Measurements from ENCODE around the gene EXOSC7.
"Not testable (repeated sequence)": the region's sequence is repeated elsewhere in the genome, so short reads cannot be mapped to it uniquely, and the experiment has no call there.

The EXOSC7 gene

DNA sequence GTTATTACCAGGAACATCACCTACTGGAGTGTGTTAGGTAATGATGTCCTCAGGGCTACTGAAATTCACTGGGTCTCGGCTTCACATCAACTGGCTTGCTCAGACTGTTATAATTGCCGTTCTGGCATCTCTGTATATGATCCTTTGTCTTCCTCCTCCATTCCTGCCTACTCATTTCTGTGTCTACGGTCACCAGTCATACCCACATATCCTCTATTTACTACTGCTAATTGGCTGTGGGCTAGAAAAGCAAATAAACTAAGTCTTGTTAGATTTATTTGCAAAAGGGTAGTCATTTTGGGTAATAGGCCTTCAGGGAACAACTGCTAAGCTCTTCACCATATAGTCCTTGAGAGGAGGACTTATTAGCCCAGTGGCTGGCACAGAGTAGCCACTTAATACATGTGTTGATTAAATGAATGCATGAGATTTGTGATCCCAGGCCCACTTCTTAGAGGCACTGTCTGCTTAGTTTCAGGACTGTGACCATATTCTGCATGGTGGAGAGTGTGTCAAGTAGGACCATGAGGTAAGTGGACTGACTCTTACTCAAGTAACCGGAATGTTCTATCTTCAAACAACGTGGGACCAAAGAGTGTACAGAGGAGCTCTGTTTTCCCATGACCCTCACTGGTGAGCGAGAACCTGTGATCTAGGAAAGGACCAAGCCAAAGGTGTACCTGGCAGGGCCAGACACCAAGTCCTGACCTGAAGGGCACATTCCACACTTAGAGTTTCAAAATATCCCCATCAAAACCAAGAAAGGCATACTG, 13.2 kb upstream of the EXOSC7 start:
- DNase-seq (ENCODE audit: low read depth), result no peak

DNA sequence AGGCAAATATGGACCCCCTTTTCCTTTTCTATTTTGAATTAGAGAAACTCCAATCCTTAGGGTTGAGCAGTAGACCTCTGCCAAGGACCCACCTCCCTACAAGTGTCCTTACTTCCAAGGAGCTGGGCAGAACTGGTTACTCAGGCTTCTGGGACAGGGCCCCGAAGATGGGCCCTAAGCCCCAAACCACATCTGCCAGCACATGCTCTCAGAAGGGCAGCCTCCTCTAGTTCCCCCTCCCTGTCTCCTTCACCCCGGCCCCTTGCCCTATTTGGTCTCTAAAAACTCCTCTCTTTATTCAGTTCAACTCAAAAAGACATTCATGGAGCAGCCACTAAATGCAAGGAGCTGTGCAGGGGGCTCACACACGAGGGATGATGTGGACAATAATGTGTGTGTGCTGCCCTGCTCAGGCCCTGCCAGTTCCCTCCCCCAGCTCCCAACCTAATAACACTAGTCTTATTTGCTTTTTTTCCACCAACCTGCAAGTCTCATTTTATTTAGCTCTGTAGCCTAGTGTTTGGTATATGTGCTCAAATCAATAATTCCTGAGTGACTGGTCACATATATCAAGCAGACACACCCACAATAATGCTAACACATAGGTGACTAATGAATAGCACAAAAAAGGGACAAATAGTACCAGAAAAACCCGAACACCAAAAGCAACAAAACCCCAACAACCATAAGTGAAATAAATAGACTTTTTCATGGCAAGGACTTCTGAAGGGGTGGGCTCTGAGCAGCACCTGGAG, 12.3 kb upstream of the EXOSC7 start:
- DNase-seq (ENCODE audit: low read depth), result no peak

DNA sequence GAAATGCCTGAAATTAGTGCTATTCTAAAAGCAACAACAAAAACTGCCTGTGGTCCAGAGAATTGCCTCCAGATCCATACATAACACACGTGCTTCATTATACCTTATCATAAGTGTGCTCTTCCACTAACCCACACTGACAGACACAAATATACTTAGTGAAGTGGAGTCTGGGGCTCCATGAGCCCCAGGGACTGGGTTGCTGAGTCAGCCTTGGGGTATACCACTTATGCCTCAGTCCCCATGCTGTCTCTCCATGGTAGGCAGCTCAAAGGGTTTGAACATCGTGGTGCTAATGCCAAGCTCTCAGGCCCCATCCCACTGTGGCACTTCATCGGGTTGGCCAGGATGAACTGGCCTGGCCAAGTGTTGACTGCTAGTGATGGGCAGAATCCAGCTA, 10.9 kb upstream of the EXOSC7 start:
- no peak for DNase-seq (ENCODE audit: low read depth)

DNA sequence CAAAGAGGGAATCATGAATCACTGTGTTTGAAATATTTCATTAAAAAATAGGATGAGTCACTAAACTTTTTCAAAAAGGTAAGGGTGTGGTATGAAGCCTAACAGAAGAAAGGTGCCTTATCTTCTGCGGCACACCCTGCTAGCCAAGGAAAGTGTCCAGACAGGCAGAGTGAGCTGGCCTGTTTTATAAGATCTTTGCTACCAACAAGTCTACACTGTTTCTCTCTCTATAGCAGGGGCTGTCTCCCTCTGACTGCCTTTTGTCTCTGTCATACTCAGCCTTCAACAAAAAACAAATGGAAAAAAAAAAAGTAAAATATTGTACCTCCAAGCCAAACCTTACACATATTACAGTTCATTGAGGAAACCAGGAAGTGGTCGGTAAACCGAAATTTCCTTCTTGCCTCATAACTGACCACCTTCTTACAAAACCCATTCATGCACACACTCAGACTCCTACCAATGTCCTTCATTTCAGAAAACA, 9.2 kb upstream of the EXOSC7 start:
- DNase-seq (ENCODE audit: low read depth), result no peak

DNA sequence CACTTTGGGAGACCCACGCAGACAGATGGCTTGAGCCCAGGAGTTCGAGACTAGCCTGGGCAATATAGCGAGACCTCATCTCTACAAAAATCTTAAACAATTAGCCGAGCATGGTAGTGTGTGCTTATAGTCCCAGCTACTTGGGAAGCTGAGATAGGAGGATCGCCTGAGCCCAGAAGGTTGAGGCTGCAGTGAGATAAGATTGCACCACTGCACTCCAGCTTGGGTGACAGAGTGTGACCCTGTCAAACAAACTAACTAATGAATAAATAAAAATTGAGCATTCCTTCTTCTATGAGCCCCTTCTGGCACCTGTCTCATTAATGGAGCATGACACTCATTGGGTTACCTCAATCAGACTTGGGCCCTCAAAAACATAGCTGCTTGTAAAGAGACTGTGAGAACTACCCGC, 7.6 kb upstream of the EXOSC7 start:
- no peak for DNase-seq (ENCODE audit: low read depth)

DNA sequence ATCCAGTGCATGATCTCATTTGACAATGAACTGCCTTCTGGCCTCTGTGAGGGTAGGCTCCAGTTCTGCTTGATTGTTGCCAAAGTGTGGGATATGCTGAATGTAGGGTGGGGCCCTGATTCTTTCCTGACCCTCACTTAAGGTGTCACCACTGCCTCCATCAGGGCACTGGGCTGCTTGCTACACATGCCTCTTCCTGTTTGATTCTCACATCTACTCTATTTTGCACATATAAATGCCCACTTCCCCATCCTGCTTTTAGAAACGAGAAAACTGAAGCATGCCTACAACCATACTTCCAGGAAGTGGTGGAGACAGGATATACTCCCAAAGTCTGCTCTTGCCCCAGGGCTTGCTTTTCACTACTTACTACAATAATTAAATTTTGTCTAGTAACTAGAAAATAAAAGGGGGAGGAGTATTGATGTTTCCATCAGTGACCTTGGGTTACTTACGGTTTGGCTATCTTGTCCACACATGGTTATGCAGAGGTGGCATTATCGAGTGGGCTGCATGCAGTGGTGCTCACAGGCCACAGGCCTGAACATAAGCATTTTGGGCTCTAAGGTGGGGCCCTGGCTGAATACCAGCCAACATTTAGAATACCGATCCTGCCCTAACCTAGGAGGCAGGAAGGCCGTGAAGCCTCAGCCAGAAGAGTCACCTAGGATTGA, 6.8 kb upstream of the EXOSC7 start:
- no peak for DNase-seq (ENCODE audit: low read depth)

DNA sequence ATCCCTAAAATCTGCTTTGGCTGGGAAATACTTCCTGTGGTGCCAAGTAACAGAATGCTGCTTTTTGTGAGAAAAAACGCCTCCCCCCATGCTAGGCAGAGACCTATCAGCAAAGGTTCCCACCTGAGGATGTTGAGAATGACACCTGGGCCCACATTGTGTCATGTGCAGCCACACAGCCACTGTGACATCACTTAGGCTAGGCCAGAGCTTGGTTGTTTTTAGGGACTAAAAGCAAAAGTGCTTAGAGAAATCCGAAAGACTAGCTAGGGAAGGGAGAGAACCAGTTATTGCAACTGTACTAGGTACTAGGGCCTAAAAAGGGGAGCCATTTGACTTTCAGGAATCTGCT, 6.2 kb upstream of the EXOSC7 start:
- no peak for DNase-seq (ENCODE audit: low read depth)

DNA sequence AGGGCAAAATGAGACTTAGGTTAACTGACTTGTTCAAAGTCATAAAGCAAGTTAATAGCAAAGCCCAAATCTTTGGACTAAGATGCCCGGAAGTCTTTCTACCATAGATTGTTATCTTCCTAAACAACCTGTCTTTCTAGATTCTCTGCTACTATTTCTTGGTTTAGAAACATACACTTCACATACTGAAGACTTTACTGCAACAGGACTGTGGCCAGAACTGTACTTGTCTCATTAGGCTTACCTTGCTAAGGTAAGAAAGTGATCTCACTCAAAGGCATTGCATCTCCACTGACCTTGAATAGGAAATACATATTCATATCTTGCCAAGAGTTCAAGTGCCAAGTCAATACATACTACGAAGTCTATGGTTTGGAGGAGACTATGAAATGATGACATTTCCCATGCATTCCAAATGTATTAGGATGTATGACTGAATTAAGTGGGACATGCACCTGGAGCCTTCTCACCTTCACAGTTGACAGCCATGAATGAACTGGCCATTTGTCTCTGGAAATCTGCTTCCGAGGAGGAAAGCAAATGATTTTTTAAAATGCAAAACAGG, 5.0 kb upstream of the EXOSC7 start:
- DNase-seq (ENCODE audit: low read depth), result no peak

DNA sequence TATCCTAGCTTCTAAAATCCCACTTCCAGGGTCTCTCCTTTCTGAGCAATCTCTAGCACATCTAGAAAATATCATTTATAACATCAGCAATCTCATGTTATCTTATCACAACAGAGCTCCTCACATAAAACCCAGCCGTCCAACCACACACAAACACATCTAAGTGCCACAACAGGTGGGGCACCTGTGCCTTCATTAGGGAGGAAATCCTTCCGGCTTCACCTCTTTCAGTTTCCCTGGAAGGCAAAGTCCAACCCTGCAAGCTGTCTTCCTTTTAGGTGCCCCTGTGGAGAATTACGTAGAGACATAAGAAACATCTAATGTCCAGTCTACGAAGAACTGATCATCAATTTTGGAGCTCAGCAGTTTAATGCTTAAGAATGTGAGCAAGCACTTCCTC, 1.6 kb upstream of the EXOSC7 start:
- DNase-seq (ENCODE audit: low read depth), result no peak

DNA sequence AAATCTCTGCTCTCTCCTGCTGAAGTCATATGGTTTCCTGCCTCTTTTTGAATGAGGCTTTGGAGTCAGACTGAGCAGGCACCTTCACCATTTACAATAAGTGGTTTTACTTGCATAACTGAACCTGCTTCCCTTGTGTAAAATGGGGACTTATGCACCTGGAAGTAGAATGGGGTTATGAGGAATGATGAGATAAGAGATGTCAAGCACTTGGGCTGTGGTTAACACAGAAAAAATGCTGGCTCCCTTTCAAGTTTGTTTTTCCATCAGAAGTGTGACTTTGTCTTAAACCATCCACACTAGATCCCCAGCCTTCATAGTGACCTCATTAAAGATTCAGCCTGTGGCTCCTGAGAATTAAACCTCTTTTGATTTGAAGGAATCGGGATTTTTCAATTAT, 5.2 kb downstream of the EXOSC7 start:
- DNase-seq (ENCODE audit: low read depth), result no peak

DNA sequence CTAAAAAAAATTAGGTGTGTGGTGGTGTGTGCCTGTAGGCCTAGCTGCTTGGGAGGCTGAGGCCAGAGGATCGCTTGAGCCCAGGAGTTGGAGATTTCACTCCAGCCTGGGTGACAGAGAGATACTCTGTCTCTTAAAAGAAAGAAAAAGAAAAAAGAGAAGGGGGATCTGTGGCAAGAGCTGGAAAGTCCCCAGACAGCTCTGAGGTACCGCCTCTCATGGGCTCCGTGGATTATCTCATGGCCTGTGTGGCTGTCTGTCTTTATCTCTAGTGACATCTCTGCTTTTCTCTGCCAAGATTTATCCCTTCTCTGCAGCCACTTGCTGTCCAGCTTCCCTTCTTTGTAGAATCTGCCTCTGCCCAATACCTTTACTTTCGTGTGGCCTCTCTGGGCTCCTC, 5.7 kb downstream of the EXOSC7 start:
- DNase-seq (ENCODE audit: low read depth), result no peak

DNA sequence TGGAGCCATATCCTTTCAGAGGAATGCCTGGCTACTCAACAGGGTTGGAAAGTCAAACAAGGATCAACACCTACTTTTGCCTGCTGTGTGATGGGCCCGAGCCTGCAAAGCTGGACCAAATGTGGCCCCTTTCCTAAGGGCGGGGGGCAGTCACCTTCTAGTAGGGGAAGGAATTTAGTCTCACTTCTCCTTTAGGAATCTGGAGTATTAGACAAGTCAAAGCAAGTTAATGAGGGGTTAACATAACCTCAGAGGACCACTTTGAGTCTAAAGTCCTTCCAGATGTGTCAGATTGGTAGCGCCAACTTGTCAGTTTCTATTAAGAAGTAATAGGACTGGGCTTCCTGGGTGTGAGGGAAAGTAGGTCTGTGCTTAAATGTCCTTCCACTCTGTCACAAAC, 6.8 kb downstream of the EXOSC7 start:
- DNase-seq (ENCODE audit: low read depth), result no peak

DNA sequence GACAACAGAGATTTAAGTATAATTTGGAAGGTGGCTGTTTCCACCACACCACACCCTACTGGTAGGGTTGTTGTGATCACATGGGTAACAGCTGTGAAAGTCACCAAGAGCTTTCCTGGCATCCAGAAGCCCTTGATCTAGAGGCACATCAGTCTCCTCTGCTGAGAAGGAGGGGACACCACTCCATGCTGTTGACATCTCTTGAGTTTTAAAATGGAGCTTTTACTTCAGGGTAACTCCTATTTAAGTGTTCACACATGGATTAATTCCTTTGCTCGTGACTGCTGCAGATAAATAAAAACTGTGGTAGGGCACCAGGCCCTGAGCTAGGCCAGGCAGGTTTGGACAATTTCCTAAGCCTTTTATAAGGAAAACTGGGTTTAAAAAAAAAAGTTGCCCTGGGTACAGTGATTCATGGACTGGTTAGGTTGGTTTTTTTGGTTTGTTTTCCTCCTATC, 7.5 kb downstream of the EXOSC7 start:
- DNase-seq (ENCODE audit: low read depth), result no peak

DNA sequence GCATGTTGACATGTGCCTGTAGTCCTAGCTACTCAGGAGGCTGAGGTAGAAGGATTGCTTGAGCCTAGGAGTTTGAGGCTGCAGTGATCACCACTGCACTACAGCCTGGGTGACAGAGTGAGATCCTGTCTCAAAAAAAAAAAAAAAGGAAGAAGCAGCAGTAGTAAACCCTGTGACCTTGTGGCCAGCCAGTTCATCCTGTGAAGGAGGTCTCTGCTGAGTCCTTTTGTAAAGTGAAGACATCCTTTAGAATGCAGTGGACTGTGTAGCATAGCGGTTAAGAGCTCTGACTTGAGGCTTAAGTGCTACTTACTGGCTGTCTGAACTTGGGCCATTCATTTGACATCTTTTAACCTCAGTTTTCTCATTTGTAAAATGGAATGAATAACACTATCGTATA, 8.3 kb downstream of the EXOSC7 start:
- DNase-seq (ENCODE audit: low read depth), result no peak

DNA sequence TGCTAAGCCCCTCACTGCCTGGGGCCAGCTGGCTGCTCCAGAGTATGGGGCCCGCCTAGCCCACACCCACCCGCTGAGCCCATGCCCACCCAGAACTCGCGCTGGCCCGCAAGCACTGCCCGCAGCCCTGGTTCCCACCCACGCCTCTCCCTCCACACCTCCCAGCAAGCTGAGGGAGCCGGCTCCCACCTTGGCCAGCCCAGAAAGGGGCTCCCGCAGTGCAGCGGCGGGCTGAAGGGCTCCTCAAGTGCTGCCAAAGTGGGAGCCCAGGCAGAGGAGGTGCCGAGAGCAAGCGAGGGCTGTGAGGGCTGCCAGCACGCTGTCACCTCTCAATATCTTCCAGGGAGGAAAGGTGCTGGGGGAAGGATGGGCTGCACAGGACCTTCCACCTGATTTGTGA, 10.3 kb downstream of the EXOSC7 start:
- DNase-seq (ENCODE audit: low read depth), result not testable (repeated sequence)

DNA sequence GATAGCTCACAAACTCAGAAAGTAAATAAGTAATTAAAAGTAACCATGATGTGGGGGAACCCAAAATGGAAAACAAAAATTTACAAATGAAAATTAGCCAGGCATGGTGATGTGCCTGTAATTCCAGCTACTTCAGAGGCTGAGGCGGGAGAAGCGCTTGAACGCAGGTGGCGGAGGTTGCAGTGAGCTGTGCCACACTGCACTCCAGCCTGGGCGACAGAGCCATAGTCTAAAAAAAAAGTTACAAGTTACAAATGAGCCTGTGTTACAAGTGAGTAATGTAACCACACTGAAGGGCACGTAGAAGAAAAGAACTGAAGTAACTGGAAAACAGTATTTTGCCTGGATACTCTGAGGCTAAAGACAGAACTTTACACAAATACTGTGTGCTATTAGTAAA, 11.3 kb downstream of the EXOSC7 start:
- DNase-seq (ENCODE audit: low read depth), result no peak

DNA sequence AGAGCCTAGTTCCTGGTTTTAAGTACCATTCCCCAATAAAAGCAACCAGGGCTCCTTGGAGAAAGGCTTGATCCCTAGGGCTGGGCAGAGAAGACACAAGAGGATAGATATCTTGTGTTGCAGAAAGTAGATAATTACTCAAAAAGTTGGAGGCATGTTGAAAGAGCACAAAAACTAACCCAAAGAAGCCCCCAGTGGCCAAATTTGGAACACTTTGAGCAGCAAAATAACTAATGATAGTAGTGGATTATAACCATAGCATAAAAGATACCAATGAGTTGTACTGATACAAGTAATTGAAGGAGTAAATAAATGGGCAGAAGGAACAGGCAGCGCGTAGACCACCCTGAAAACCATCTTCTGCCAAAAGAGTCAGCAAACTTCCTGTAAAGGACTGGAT, 12.0 kb downstream of the EXOSC7 start:
- DNase-seq (ENCODE audit: low read depth), result no peak

DNA sequence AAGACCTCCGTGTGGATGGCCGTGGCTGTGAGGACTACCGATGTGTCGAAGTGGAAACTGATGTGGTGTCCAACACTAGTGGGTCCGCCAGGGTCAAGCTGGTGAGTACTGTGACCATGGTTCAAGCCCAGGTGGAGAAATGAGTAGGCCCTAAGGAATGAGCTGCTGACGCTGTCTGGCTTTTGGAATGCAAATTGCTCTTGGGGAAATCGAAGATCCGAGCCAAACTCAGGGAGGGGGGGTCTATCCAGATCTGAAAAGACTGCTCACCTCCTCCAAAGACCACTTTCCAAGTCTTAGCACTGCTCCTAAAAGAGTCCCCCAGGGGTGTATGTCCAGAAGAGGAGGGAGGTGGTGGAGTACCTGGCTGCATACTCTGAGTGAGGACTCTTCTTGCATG, 13.1 kb downstream of the EXOSC7 start:
- DNase-seq (ENCODE audit: low read depth), result no peak

DNA sequence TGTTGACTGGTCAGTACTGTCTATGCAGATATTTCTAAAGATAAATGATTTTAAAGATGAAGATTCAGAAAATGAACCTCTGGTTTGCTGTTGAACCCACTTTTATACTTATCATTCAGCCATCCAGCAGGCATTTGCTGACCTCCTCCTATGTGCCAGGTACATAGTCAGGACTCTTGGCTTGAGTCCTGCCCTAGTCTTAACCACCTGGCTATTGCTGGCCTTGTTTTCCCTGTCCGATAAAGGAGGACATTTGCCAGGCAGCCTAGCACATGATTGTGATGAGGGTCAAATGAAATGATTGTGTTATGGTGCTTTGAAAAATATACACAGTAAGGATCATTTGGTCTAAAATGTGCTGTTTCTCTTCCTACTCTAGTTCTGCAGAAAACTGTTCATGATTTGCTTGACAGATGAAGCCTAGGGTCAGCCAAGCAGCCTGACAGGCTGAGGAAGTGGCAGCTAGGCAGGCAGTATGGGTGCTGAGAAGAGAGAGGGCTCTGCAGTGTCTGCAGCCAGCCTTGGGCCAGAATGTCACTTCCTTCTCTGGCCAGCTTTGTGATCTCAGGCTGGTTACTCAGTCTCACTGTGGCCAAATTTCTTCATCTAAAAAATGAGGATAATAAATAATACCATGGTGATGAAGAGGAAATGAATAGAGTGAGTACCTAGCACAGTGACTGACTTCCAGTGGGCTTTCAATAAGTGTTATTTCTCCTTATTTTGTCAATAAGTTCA, 13.8 kb downstream of the EXOSC7 start:
- no peak for DNase-seq (ENCODE audit: low read depth)

DNA sequence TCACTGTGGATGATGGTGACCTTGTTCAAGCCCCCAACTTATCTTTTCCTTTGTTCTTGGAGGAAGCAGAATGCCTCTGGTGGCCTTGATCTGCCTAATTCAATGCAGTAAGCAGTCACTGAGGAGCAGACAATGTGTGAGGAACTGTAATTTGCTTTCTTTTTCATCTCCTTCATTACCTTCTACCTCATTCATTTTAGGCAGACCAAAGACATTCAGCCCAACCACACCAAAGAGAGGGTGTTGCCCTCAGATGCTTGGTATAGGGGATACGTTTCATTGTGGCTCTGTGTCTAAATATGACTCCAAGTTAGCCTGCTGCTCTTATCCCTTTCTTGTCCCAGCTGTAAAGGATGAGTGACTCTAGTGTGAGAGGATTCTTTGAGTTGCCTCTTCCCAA, 15.3 kb downstream of the EXOSC7 start:
- no peak for DNase-seq (ENCODE audit: low read depth)

DNA sequence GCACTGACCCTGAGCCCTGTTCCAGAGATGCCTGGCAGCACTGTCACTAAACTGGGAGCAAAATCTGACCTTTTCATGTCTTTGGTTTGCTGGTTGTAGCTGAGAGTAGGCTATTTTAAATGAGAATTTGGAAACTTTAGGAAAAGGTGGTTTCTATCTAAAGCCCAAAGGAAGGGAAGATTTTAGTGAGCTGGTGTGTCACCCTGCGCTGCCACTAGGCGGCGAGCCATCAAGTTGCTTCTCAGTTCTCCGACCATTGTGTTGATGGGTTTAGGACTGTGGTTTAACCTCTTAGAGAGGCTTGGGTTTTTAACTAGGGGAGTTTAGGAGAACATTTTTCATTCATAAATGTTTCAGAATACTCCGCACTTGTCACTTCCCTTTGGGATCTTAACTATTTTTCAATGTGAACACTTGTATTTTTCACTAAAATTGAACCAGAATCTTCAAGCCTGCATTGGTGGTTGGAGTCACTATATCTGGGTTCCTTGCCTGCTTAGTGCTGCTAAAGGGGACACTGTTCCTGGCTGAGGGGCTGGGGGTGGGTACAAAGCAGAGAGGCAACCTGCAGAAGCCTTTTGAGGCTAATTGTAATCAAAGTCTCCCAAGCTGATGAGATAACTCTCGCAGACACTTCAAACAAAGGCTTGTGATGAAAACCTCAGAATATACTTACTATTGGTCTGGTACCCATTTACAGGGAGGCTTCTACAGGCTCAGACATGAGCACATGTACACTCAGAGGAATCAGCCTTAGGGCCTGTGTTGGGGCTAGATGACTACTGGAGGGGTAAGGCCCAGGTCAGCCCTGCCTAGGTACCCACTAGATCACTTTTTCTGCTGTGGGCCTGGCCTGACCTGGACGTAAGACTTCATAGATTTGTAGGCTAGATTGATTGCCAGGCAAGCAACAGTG, 16.8 kb downstream of the EXOSC7 start:
- DNase-seq (ENCODE audit: low read depth), result no peak

Measured in activated T-cell treated with anti-CD3 and anti-CD28 coated beads for 48 hours (primary cell).